GM21576 (cell line): Measurements from ENCODE around the gene GRM4.
"Not testable (repeated sequence)": the region's sequence is repeated elsewhere in the genome, so short reads cannot be mapped to it uniquely, and the experiment has no call there.

Source experiments
- ATAC-seq: cut with Tn5 transposase; IDR thresholded peaks from one replicate; pipeline ENCODE4 v1.9.1; 2021; ENCODE audit warnings: mild to moderate bottlenecking, moderate library complexity; ENCODE audit not compliant: unreplicated experiment

Gene GRM4

DNA sequence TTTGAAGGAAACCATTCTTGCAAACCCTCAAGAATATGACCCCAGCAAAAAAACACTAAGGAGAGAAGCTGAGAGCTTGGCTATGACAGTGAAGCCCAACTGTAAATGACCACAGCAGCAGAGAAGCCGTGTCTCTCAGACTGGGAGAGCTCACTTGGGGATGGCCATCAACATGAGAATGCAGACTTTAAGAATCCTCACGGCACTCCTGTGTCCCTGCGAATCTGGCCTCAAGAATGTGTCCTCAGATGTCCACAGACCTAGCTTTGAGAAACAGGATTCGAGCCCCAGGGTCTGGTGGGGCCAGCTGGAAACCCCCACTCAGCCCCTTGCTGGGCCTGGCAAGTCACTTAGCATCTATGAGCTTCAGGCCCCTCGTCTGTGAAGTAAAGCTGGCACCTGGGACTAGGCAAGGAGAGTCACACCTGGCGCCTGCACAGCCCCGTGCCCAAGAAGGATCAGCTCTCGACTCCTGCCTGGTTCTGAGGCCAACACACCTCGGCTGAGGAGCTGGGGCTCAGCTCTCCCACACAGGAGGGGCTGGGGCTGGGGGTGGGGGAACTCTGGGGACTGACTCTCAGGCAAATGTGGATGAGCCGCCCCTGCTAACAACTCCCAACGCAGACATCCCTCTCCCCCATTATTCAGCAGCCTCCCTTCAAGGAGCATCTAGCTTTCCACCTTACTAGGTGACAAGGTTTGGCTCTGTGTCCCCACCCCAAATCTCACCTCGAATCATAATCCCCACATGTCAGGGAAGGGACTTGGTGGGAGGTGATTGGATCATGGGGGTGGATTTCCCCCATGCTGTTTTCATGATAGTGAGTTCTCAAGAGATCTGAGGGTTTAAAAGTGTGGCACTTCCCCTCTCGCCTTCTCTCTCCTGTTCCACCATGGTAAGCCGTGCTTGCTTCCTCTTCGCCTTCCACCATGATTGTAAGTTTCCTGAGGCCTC is 97.7 kb downstream of the GRM4 start:
- ATAC-seq, result no peak

DNA sequence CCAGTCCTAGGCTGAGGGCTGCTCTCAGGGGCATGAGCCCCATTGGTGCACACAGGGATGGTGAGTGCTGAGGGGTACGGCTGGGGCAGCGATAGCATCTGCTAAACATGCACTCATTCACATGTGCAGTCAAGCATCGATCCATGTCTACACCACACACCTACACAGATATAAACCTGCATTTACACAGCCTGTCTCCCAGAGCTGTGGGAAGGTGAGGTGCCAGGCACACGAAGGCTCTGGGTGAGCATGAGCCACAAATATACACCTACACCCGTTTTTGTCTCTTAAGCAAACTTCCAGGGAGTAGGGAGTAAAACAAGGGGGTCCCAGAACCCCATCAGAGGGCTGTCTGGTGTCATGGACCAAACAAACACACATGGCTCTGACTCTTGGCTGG is 99.3 kb downstream of the GRM4 start:
- no peak for ATAC-seq

DNA sequence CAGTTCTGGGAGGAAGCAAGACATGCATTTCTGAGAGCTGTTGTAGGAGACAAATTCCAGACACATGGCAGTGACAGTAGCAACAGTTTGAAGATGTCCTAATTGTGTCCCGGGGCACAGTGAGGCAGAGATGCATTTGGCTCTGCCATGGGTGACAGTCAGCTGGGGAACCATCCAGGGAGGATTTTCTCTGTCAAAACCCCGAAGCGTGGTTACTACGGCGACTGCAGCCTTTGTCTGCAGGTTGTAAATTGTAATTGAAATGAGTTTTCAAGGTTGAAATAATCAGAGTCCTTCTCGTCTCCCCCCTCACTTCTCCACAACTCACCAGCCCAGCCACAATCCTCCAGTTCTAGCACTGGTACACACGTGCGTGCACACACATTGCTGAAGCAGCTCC is 100.1 kb downstream of the GRM4 start:
- ATAC-seq, result no peak

DNA sequence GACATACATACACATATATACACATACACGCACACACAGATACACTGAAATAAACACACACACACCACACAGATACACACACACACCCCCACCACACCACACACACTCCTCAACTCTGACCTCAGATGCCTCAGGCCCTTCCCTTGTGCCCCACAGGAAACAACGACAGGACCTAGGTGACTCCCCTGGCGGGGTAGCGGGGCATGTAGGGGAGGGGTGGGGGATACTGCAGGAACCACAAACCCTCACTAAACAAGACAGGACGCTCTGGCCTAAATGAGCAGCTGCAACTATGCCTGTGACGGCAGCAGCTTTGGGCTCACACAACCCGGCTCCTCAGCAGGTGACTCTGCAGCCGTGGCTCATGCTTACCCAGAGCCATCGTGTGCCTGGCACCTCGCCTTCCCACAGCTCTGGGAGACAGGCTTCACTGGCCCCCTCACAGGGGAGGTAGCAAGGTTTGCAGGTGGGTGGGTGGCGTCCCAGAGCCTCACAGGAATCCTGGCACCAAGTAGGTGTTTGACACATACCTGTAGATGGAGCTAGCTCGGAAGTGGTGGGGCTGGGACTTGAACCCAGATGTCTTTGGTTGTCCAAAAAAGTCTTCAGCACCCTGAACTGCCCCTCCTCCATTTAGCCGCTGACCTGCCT is 100.8 kb downstream of the GRM4 start:
- no peak for ATAC-seq

DNA sequence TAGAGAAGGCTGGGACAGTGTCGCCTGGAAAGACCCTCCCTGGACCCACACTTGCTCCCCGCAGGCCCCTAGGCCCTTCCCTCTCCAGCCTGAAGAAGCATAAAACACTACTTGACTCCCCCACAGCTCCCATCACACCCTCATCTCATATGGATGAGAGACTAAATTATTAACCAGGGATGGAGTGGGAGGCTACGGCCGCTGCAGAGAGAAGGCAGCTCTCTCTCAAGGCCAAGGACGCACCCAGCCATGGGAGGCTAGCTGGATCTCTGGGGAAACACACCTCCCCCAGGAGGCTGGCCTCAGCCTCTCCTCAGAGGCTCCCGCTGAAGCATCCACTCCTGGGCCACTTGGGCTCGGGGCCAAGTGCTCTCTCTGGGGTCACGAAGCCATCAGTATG is 102.5 kb downstream of the GRM4 start:
- ATAC-seq, result no peak

DNA sequence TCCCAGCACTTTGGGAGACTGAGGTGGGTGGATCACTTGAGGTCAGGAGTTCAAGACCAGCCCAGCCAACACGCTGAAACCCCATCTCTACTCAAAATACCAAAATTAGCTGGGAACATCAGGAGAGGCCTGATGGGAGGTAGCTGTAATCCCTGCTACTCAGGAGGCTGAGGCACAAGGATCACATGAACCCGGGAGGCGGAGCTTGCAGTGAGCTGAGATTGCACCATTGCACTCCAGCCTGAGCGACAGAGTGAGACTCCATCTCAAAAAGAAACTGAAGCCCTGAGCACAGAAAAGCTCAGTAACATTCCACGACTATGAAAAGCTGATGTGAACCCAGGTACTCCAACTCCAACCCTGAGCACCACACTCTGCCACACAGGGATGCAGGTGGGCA is 103.9 kb downstream of the GRM4 start:
- not testable (repeated sequence) for ATAC-seq

DNA sequence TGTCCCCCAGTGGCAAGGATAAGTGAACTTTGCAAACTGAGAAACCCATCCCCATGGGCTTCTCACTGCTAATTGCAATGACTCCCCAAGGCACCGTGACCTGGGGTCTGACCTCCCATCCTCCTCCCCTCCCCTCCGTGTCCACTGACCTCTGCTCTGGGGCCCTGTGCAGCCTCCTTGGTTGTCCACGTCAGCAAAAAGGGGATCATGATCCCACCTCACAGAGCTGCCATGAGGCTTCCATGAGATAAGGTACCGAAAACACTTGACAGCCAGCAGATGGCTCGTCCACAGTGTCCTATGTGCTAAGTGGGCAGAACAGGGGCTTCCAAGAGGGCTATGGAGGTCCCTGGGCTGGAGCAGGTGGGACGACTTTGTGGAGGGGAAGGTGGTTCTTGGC is 104.5 kb downstream of the GRM4 start:
- ATAC-seq, result no peak

DNA sequence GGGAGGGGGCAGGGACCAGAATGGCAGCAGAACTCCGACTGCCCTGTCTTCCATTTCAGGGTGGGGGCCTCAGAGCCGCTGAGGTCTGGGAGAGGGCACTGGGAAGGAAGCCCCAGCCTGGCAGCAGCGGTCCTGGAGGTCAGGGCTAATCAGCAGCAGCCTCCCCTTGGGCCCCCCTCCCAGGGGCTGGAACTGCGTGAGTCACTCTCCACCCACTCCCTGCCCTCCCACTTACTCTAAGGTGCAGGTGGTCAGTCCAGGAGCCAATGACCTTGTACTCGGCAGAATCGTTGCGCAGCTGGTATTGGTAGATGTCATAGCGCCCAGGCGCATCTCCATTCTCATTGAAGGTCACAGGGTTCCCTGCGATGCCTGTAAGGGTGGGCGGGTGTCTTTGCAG is 105.9 kb downstream of the GRM4 start:
- ATAC-seq, result no peak

DNA sequence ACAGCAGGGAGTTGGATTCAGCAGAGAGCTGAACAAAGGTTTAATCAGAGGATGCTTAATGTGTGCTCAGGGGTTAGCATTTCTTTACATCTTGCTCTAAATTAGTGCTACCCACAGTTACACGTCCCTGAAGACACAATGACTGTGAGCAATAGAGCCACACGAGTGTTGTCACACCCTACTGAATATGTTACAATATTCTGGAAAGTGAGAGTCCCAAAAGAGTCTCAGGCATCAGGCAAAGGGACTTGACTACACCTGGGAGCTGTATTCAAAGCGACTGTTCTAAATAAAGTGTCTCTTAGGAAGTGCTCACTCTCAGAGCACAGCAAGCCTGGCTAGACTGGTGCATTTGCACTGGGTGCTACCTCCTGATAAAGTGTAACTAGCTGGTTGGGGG is 108.7 kb downstream of the GRM4 start:
- ATAC-seq, result no peak

DNA sequence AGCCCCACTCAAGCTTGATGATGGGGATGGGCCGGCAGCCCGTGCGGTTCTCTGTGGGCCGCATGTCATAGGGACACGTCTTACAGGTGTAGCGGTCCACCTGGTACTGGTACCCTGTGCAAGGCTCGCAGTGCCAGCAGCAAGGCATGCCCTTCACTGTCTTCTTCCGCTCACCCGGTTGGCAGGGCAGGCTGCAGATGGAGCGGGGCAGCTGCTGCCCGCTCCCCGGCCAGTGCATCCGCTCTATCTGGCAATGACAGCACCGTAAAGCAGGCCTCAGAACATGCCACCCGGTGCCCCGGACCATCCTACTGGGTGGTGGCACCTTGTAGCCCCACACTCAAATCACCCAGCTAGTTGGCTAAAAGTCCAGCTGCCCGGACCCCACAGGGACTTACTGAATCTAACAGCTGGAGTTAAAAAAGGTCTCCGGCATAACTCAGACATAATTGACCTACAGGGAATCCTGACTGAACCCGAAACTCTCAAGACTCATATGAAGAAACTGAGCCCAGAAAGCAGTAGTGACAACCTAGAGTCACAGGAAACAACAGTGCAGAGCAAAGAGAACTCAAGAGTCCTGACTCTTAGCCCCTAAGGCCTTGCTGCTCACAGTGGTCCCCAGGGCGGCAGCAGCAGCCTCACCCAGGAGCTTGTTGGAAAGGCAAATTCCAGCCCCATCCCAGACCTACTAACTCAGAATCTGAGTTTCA is 109.4 kb downstream of the GRM4 start:
- ATAC-seq, result no peak

DNA sequence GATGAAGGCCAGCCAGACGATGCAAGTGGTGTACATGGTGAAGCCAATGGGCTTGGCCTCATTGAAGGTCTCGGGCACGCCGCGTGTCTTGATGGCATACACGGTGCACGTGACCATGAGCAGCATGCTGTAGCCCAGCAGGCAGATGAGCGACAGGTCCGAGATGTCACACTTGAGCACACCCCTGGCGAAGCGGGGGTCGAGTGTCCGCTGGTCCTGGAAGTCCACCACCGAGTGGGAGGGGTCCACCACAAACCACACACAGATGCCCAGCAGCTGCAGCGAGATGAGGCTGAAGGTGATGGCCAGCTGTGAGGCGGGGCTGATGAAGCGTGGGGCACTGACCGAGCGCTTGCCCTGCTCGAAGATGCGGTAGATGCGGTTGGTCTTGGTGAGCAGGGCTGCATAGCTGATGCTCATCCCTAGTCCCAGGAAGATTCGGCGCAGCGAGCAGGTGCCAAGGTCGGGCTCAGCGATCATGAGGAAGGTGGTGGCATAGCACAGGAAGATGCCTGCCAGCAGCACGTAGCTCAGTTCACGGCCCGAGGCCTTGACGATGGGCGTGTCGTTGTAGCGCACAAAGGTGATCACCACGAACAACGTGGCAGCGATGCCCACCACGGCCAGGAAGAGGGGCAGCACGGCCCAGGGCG is 110.1 kb downstream of the GRM4 start:
- ATAC-seq, result no peak

DNA sequence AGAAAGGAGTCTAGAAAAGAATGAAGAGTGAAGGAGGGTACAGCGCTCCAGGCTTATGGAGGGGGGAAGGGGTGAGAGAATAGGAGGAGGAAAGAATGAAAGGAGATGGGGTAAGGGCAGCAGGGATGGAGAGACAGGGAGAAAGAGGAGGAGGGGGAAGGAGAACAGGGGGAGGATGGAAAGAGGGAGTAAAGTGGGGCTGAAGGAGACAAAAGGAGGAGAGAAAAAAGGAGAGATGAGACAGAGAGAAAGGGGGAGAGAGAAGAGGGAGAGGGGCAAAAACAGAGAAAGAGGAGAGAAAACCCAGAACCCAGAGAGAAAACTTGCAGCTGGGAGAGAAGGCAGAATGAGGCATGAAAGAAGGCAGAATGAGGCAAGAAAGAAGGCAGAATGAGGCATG is 110.7 kb downstream of the GRM4 start:
- ATAC-seq, result no peak

DNA sequence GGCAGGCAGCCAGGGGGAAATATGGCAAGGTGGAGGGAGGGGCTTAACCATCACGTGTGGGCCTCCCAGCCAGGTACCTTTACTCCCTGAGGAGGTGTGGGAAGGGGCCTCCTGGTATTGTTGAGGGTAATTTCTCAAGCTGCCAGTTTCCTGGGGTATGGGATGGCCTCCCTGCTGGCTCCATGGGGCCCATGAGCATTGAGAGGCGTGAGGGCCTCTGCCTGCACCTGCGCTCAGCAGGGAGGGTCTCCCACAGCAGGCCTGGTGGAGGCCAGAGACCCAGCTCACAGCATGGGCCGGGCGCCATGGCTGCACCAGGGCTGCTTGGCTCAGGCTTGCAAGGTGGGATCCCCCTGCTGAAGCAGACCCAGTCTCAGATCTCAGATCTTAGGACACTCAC is 113.0 kb downstream of the GRM4 start:
- no peak for ATAC-seq

DNA sequence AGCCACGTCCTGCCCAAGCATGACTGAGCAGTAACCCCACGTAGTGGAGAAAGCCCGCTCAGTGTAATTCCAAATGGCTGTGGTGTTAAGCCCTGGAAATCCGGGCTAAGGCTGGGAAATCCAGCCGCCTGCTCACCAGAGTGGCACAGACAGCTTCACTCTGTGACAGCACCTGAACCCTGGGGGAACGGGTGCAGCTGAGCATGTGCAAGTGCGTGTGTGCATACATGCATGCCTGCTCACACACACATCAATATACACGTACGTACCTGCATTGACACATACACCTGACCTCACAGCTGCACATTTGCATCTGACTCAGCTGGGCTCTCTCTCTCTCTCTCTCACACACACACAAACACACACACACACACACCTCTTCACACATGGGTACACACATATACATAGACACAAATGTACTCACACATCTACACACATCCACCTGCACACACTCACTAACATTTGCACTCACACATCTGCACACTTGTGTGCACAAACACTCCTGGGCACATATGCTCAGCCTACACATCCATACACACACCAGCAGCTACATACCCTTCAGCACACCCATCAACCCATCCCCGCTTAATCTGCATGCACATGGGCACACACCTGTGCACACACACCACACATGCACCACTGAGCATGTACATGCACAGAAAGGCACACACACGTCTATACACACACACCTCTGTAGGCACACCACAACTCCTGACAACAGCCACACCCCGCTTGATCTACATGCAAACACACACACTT is 114.1 kb downstream of the GRM4 start:
- no peak for ATAC-seq

DNA sequence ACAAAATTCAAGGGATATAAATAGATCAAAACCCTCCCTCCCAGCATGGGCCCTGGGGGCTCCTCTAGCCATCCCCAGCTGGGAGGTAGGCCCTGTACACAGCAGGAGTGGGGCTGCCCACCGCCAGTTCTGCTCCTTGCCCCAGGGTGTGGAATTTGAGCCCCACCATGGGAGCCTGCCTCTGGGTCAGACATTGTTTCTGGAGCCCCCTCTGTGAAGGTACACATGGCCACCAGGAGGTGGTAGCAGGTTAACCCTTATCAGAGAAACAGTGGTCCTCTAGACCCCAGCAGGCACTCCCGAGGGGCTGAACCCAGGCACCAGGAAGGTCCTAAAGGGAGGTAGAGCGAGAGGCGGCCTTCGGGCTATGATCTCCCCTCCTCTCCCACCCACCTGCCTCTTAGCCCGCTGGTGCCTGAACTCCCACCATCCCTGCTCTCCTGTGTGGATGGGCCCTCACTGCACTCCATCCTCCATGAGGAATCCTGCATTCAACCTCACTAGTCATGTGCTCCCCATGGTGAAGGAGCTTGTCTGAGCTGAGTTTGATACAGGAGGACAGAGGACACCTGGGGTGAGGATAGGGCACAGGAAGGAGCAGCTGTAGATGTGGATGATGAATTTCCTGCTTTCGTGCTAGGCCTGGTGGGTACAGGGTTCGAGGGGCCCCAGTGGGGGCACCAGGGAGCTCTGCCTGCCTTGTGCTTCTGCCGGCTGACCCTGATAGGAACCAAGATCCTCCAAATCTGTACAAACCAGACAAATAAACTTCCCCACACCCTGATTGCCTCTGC is 114.9 kb downstream of the GRM4 start:
- no peak for ATAC-seq

DNA sequence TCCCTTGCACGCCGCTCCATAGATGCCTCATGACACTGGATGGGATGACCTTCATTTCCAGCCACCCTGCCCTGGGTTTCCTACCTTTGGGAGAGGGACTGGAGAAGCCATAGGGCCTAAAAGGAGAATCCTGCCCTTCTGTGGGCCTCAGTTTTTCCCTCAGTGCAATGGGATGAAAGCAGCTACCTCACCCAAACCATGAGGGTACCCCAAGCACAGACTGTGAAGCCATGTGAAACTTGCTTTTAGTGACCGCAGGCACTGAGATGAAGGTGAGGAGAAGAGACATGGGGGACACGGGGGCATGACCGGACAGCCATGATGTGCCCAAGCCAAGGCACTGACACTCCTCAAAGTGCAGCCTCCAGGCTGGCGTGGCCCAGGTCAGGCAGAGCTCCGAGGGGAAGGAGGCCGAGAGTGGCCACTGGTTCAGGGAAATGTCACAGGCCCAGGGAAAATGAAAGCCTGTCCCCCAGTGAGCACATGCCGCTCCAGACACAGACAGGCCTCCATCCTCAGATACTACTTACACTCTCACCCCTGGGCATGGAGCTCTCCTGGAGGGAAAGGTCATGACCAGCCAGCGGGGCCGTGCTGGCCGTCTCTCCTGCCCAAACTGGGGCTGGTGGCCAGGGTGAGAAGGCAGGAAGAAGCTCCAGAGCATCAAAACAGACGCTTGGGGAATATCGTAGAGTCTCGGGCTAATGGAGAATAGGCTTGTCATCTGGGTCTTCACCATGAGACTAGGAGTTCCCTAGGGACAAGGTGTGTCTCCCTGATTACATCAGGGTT is 116.2 kb downstream of the GRM4 start:
- no peak for ATAC-seq

DNA sequence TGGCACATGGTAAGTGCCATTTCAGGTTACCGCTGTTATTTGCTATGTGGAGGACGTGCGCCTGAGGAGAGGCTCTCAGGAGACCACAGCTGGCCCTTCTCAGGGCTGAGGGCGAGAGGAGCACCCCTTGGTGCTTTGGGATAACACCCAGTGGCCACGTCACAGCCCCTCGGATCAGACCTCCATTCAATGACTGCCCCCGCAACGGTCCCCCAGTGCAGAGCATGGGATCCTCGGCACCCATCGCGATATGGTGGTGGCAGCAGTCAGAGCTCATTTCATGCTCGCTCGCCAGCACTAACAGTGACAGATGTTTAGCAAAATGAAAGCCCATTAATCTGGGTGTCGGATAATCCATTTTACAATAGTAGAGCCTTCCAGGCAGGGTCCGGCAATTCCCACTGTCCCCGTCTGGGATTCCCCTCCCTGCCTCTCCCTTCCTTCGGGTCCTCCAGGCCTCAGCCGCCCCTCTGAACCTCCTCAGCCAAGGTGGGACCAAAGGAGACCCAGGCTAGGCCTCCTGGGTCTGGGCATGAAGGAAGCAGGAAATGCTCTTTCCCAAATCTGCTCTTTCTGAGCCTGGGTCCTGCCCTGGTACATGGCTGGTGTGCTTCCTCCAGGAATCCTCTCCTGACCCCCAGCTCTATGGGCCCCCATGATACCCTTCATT is 117.1 kb downstream of the GRM4 start:
- no peak for ATAC-seq

DNA sequence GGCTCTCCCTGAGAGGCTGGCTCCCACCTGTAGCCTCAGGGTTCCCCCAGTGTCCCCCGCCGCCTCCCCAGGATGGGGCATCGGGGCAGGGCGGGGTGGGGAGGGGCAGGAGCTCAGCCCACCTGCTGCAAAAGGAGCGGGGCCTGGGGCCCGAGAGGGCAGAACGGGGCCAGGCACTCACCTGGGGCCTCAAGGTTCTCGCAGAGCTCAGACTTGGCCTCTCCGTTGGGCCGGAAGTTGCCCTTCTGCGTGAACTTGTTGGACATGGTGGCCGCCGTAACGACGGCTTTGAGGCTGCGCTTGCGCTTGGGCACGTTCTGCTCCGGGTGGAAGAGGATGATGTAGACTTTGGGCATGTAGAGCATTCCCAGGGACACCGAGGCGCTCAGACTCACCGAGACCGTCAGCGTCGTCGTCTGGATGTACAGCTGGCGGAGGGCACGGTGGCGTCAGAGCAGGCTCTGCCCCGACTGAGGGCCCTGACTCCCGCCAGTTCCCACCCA is 117.9 kb downstream of the GRM4 start:
- ATAC-seq, result no peak
